Neural progenitor cell (in vitro differentiated cells): ENCODE data around the gene MESD. TPM values are rescaled to one million over a fixed set of nuclear protein-coding genes. Genes with fewer than 3 reads are reported as not detected.

Source experiments
- DNase-seq: peaks from one replicate; pipeline ENCODE4 v3.0.0-alpha.2; 2016; ENCODE audit warnings: low spot score
- H2AFZ ChIP-seq: fragments of 200-600 bp; sonication (generic); replicated peaks from 2 replicates; pipeline ENCODE4 v1.6.1; 2016; ENCODE audit warnings: antibody characterized with exemption
- H3F3A ChIP-seq: fragments of 200-600 bp; sonication (generic); 2 replicates; pipeline ENCODE4 v1.6.1; 2016; ENCODE audit warnings: antibody characterized with exemption, low read depth
- H3K27ac ChIP-seq: fragments of 200-600 bp; sonication (generic); 2 replicates; pipeline ENCODE4 v1.5.1; 2016; ENCODE audit warnings: mild to moderate bottlenecking
- H3K27me3 ChIP-seq: fragments of 200-600 bp; sonication (generic); 2 replicates; pipeline ENCODE4 v1.6.1; 2016; ENCODE audit warnings: mild to moderate bottlenecking, moderate library complexity
- H3K36me3 ChIP-seq: fragments of 200-600 bp; sonication (generic); 2 replicates; pipeline ENCODE4 v1.5.1; 2016
- H3K4me1 ChIP-seq: fragments of 200-600 bp; sonication (generic); 2 replicates; pipeline ENCODE4 v1.6.1; 2016; ENCODE audit warnings: mixed run types
- H3K4me2 ChIP-seq: fragments of 200-600 bp; sonication (generic); 2 replicates; pipeline ENCODE4 v1.6.1; 2016
- H3K4me3 ChIP-seq: fragments of 200-600 bp; sonication (generic); 2 replicates; pipeline ENCODE4 v1.5.1; 2016
- H3K79me2 ChIP-seq: fragments of 200-600 bp; sonication (generic); 2 replicates; pipeline ENCODE4 v1.6.1; 2016; ENCODE audit warnings: low read depth
- H3K9ac ChIP-seq: fragments of 200-600 bp; sonication (generic); 2 replicates; pipeline ENCODE4 v1.6.1; 2016
- H3K9me3 ChIP-seq: fragments of 200-600 bp; sonication (generic); 2 replicates; pipeline ENCODE4 v1.5.1; 2016; ENCODE audit warnings: low read depth
- H4K20me1 ChIP-seq: fragments of 200-600 bp; sonication (generic); 2 replicates; pipeline ENCODE4 v1.6.1; 2016; ENCODE audit warnings: low read depth
- H3K27ac Mint-ChIP-seq: 3 replicates; pipeline ENCODE4 v1.8.0; 2021; ENCODE audit warnings: mixed read lengths
- H3K27me3 Mint-ChIP-seq: 2 replicates; pipeline ENCODE4 v1.8.0; 2022; ENCODE audit warnings: low read depth, mild to moderate bottlenecking, inconsistent platforms, moderate library complexity, mixed read lengths; ENCODE audit not compliant: insufficient read depth
- H3K36me3 Mint-ChIP-seq: 3 replicates; pipeline ENCODE4 v1.8.0; 2021; ENCODE audit warnings: mixed read lengths
- H3K4me1 Mint-ChIP-seq: 3 replicates; pipeline ENCODE4 v1.8.0; 2021; ENCODE audit warnings: mixed read lengths
- H3K4me3 Mint-ChIP-seq: 3 replicates; pipeline ENCODE4 v1.8.0; 2021; ENCODE audit warnings: mild to moderate bottlenecking, moderate library complexity, mixed read lengths
- H3K9me3 Mint-ChIP-seq: 3 replicates; pipeline ENCODE4 v1.8.0; 2020; ENCODE audit warnings: mixed read lengths
- EZH2 ChIP-seq: fragments of 200-600 bp; sonication (generic); IDR thresholded peaks from 2 replicates; pipeline ENCODE4 v1.6.1; 2017; ENCODE audit warnings: antibody characterized with exemption, mild to moderate bottlenecking, moderate library complexity
- EZH2phosphoT487 ChIP-seq: fragments of 200-600 bp; sonication (generic); IDR thresholded peaks from 2 replicates; pipeline ENCODE4 v1.6.1; 2017; ENCODE audit warnings: antibody characterized with exemption
- total RNA-seq: library from RNA; depleted of rRNA; stranded (reverse); fragments of >200 nt; gene quantifications from 2 replicates; pipeline ENCODE4 v1.2.3, GENCODE V29; 2015; ENCODE audit warnings: low replicate concordance
- TF ChIP-seq, protein P1 (sequence below): fragments of 200-600 bp; sonication (generic); IDR thresholded peaks from 2 replicates; pipeline ENCODE4 v1.5.1; 2017; ENCODE audit warnings: antibody characterized with exemption, mild to moderate bottlenecking

Gene MESD
- total RNA-seq, 1 donor from 2014 or later, result 31.5 TPM

DNA sequence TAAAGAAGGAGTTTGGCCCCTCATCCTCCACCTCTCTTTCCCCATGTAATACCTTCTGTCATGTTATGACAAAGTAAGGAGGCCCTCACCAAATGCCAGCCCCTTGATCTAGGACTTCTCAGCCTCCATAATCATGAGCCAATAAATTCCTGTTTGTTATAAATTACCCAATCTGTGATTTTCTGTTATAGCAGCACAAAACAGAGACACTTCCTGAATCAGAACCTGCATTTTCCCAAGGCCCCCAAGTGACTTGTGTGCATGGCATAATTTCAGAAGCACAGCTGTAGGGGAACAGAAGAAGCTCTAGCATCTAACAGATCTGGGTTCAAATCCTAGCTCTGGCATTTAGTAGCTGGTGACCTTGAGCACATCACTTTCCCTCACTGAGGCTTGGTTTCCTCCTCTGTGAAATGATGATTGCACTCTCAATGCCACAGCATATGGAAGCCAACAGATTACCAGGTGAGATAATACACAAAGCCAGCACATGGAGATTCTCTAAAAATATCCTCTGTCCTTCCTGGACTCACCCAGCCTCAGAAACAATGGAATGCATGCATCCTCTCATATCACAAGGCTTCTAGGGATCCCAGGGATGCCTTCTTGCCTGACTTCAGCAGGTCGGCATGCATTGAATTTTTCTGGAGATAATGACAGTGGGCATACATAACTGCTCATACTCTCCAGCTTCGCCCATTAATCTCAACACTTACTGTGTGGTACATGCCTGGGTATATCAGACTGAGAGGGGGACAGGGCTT lies 37.4 kb upstream of the MESD start:
- H3K27me3 ChIP-seq, result no peaks in the 10 kb centered on the region
- Mint-ChIP-seq H3K4me3 (no peak overlapping the region), H3K27ac (no peak overlapping the region), H3K9me3 (peaks cover 3% of the 10 kb centered on the region), H3K4me1 (peaks cover 21% of the 10 kb centered on the region), H3K36me3 (no peaks in the 10 kb centered on the region), H3K27me3 (peaks cover 2% of the 10 kb centered on the region)
- no peak overlapping the region for H3K27ac ChIP-seq
- H3K4me2 ChIP-seq, result no peak overlapping the region
- no peaks in the 10 kb centered on the region for H4K20me1 ChIP-seq
- H3K4me3 ChIP-seq, result no peak overlapping the region
- no peak for TF ChIP-seq EZH2
- TF ChIP-seq EZH2phosphoT487, result no peak
- TF ChIP-seq, protein P1, sequence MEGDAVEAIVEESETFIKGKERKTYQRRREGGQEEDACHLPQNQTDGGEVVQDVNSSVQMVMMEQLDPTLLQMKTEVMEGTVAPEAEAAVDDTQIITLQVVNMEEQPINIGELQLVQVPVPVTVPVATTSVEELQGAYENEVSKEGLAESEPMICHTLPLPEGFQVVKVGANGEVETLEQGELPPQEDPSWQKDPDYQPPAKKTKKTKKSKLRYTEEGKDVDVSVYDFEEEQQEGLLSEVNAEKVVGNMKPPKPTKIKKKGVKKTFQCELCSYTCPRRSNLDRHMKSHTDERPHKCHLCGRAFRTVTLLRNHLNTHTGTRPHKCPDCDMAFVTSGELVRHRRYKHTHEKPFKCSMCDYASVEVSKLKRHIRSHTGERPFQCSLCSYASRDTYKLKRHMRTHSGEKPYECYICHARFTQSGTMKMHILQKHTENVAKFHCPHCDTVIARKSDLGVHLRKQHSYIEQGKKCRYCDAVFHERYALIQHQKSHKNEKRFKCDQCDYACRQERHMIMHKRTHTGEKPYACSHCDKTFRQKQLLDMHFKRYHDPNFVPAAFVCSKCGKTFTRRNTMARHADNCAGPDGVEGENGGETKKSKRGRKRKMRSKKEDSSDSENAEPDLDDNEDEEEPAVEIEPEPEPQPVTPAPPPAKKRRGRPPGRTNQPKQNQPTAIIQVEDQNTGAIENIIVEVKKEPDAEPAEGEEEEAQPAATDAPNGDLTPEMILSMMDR, result no peak
- DNase-seq, result no peak
- H3K9me3 ChIP-seq, result no peaks in the 10 kb centered on the region
- H3K4me1 ChIP-seq, result peaks cover 12% of the 10 kb centered on the region
- no peaks in the 10 kb centered on the region for H3K79me2 ChIP-seq
- no peaks in the 10 kb centered on the region for H3F3A ChIP-seq
- no peak overlapping the region for H2AFZ ChIP-seq
- no peaks in the 10 kb centered on the region for H3K36me3 ChIP-seq
- no peak overlapping the region for H3K9ac ChIP-seq

DNA sequence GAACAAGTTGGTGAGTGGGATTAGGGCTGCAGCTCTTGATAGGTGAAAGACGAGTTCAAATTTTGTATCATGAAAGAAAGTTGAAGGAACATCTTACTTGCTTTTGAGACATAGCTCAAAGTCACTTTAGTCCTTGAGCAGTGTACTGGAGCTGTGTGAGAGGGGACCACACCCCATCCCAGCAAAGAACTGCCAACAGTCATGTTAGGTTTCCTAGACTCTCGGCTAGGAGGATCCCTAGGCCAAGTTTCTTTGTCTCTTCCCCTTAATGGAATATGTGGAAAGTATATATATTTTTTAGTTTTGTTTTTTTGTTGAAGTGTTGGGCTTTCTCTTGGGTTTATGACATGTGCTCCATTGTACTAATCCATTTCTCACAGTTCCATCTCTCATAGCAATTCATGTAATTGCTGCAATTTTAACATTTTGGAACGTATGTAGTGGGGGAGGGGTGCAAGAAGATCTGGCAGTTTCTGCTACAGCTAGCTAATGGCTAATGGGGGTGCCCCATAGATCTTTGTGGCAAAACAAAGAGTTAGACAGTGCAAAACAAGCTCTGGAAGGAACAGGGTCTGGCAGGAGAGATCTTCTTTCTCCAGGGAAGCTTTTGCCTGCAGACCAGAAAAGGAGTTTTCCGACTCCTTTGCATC lies 36.2 kb upstream of the MESD start:
- H3K9me3 Mint-ChIP-seq, result peaks cover 3% of the 10 kb centered on the region
- TF ChIP-seq EZH2, result no peak
- TF ChIP-seq EZH2phosphoT487, result no peak
- TF ChIP-seq, protein P1, result no peak
- no peaks in the 10 kb centered on the region for H3K36me3 Mint-ChIP-seq

DNA sequence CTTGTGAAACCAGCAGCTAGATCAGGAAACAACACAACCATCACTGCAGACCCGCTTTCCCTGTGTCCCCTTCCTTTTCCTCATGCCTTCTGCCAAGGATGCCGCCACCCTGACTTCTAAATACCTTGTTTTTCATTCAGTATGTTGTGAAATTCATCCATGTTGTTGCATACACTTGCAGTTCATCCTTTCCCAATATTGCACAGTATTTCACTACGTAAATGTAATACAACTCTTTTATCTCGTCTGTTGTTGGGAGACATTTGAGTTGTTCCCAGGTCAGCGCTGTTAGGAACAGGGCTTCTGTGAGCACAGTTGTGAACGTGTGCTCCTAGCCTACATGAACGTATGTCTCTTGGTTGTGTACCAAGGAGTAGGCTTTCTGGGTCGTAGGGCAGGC lies 35.3 kb upstream of the MESD start:
- no peak overlapping the region for H3K27ac Mint-ChIP-seq
- no peaks in the 10 kb centered on the region for H3K27me3 ChIP-seq
- H3K4me3 Mint-ChIP-seq, result peak overlapping the region; percentile 56
- no peak for DNase-seq
- no peak overlapping the region for H2AFZ ChIP-seq
- no peak overlapping the region for H3K4me2 ChIP-seq
- H3F3A ChIP-seq, result no peaks in the 10 kb centered on the region
- TF ChIP-seq, protein P1, result no peak
- TF ChIP-seq EZH2phosphoT487, result no peak
- no peak for TF ChIP-seq EZH2
- H3K4me1 Mint-ChIP-seq, result peaks cover 21% of the 10 kb centered on the region
- H3K9me3 ChIP-seq, result no peaks in the 10 kb centered on the region
- H3K4me1 ChIP-seq, result peaks cover 12% of the 10 kb centered on the region
- no peaks in the 10 kb centered on the region for H3K36me3 Mint-ChIP-seq
- H3K36me3 ChIP-seq, result no peaks in the 10 kb centered on the region
- H4K20me1 ChIP-seq, result no peaks in the 10 kb centered on the region
- no peak overlapping the region for H3K4me3 ChIP-seq
- H3K27ac ChIP-seq, result no peak overlapping the region
- peaks cover 2% of the 10 kb centered on the region for H3K27me3 Mint-ChIP-seq
- H3K9me3 Mint-ChIP-seq, result peaks cover 3% of the 10 kb centered on the region
- H3K9ac ChIP-seq, result no peak overlapping the region
- no peaks in the 10 kb centered on the region for H3K79me2 ChIP-seq

More for the DNA sequence above, 36.2 kb upstream of the MESD start:
- Histone ChIP-seq H4K20me1 (no peaks in the 10 kb centered on the region), H3K27ac (no peak overlapping the region), H2AFZ (no peak overlapping the region), H3K9me3 (no peaks in the 10 kb centered on the region), H3K9ac (no peak overlapping the region), H3K4me1 (peaks cover 12% of the 10 kb centered on the region), H3K36me3 (no peaks in the 10 kb centered on the region), H3F3A (no peaks in the 10 kb centered on the region), H3K79me2 (no peaks in the 10 kb centered on the region), H3K27me3 (no peaks in the 10 kb centered on the region), H3K4me3 (no peak overlapping the region), H3K4me2 (no peak overlapping the region)
- peaks cover 21% of the 10 kb centered on the region for H3K4me1 Mint-ChIP-seq
- no peak overlapping the region for H3K27ac Mint-ChIP-seq
- peaks cover 2% of the 10 kb centered on the region for H3K27me3 Mint-ChIP-seq
- no peak for DNase-seq
- no peak overlapping the region for H3K4me3 Mint-ChIP-seq
